Breast epithelium (tissue), 4 donors: ENCODE measurements around the gene CFDP1. TPM values are rescaled to one million over a fixed set of nuclear protein-coding genes. Genes with fewer than 3 reads are reported as not detected.

Source experiments
- DNase-seq, 2 donors: peaks; one replicate each; pipeline ENCODE4 v3.0.0-alpha.2; 2019; ENCODE audit warnings: low spot score in 2 of 2
- H3K27ac ChIP-seq, 2 donors: fragments of 200-600 bp; sonication (generic) in 1 of 2; one replicate each; pipeline ENCODE4 v1.5.1; 2016 to 2019; ENCODE audit warnings: mild to moderate bottlenecking in 1 of 2
- H3K27me3 ChIP-seq, 2 donors: fragments of 200-600 bp; sonication (generic) in 1 of 2; one replicate each; pipeline versions ENCODE4 v1.5.1 to v1.6.0; 2017 to 2019; ENCODE audit warnings: control low read depth in 1 of 2, mild to moderate bottlenecking in 1 of 2
- H3K36me3 ChIP-seq: fragments of 200-600 bp; one replicate; pipeline ENCODE4 v1.5.1; 2019
- H3K4me1 ChIP-seq, 2 donors: fragments of 200-600 bp; sonication (generic); one replicate each; pipeline ENCODE4 v1.5.1; 2016 to 2019; ENCODE audit warnings: control low read depth in 1 of 2
- H3K4me3 ChIP-seq, 3 donors: fragments of 200-600 bp; sonication (generic); 1 replicate in 2 of 3; 2 replicates in 1 of 3; pipeline ENCODE4 v1.5.1; 2016 to 2019; ENCODE audit warnings: mild to moderate bottlenecking in 3 of 3, moderate library complexity in 2 of 3
- H3K9me3 ChIP-seq, 2 donors: fragments of 200-600 bp; sonication (generic) in 1 of 2; one replicate each; pipeline ENCODE4 v1.5.1; 2016 to 2019; ENCODE audit warnings: control low read depth in 1 of 2
- POLR2A ChIP-seq: fragments of 450-650 bp; IDR thresholded peaks from one replicate; pipeline ENCODE4 v1.6.1; 2016; ENCODE audit warnings: antibody characterized with exemption, mild to moderate bottlenecking, moderate library complexity
- POLR2AphosphoS5 ChIP-seq, 3 donors: sonication (generic); formaldehyde crosslinking; IDR thresholded peaks; one replicate each; pipeline ENCODE4 v1.6.1; 2017; ENCODE audit warnings: antibody characterized with exemption in 3 of 3
- intact Hi-C: fragments of 100-400 bp; cut with DNase I; formaldehyde crosslinking; loops from one replicate; pipeline ENCODE4 v1.15.1; 2023; ENCODE audit warnings: low total_unique reads
- total RNA-seq, 3 donors: library from RNA; depleted of rRNA; stranded (reverse); fragments of >200 nt; gene quantifications; one replicate each; pipeline ENCODE4 v1.1.0, GENCODE V29; 2016
- TF ChIP-seq, protein P1 (sequence below), 3 donors: fragments of 450-650 bp; IDR thresholded peaks; one replicate each; pipeline ENCODE4 v1.5.1; 2016 to 2017; ENCODE audit warnings: antibody characterized with exemption in 3 of 3, mild to moderate bottlenecking in 3 of 3, moderate library complexity in 3 of 3

Gene CFDP1
- total RNA-seq, 3 donors from 2014 or later, result 55.5 to 81.9 (median 80.9) TPM

DNA sequence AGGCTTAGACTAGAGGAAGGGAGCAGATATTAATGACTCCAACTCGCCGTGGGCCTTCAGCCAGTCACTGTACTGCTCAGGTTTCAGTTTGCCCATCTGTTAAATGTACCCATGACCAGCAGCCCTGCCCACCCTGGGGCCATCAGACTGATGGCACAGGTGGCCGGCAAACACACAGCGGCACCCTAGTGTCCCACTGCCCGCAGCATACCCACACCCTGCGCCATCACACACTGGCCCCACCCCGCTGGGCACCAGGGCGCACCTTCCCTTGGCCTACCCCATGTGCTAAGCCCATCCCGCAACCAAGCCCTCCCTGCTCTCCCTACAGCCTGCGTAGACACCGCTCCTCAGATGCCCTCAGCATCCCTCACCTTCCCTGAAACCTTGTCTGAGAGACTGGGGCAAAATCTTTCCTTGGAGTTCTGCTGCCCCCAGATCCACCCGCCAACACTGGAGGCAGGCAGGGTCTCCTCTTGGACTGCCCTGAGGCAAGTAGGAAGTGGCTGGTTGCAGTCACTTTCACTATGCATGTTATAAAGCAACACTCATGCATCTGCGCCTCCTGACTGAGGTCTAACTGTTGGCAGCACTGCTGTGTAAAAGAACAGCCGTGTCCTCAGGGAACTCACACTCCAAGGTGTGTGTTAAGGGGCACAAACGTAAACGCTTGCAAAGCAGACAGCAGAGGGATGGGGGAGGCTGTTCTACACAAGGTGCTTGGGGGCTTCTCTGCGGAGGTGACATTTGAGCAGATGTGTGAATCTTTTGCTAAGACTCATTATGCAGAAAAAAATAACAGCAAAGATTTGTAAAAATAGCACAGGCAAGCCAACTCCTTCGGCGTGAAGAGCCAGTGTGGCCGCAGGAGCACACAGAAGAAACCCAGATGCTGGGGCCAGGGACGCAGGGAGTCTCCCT lies 175.2 kb downstream of the CFDP1 start:
- H3K36me3 ChIP-seq, result no peaks in the 10 kb centered on the region
- peak overlapping the region; percentile 32 to 71 for H3K27ac ChIP-seq
- no peaks in the 10 kb centered on the region for H3K9me3 ChIP-seq
- intact Hi-C loops, result loop anchor here (10.0 kb wide), 1 partner anchor 127 kb away; no protein-coding TSS in a partner anchor
- no peaks in the 10 kb centered on the region for H3K27me3 ChIP-seq
- no peak for DNase-seq
- H3K4me1 ChIP-seq, result peaks cover 33 to 46% of the 10 kb centered on the region in 2 donors
- no peak overlapping the region for H3K4me3 ChIP-seq
- TF ChIP-seq, protein P1, sequence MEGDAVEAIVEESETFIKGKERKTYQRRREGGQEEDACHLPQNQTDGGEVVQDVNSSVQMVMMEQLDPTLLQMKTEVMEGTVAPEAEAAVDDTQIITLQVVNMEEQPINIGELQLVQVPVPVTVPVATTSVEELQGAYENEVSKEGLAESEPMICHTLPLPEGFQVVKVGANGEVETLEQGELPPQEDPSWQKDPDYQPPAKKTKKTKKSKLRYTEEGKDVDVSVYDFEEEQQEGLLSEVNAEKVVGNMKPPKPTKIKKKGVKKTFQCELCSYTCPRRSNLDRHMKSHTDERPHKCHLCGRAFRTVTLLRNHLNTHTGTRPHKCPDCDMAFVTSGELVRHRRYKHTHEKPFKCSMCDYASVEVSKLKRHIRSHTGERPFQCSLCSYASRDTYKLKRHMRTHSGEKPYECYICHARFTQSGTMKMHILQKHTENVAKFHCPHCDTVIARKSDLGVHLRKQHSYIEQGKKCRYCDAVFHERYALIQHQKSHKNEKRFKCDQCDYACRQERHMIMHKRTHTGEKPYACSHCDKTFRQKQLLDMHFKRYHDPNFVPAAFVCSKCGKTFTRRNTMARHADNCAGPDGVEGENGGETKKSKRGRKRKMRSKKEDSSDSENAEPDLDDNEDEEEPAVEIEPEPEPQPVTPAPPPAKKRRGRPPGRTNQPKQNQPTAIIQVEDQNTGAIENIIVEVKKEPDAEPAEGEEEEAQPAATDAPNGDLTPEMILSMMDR (IDR thresholded peaks at IDR 0.05), result no peak
- TF ChIP-seq POLR2A (no peak), POLR2AphosphoS5 (IDR thresholded peaks at IDR 0.05) (no peak)

DNA sequence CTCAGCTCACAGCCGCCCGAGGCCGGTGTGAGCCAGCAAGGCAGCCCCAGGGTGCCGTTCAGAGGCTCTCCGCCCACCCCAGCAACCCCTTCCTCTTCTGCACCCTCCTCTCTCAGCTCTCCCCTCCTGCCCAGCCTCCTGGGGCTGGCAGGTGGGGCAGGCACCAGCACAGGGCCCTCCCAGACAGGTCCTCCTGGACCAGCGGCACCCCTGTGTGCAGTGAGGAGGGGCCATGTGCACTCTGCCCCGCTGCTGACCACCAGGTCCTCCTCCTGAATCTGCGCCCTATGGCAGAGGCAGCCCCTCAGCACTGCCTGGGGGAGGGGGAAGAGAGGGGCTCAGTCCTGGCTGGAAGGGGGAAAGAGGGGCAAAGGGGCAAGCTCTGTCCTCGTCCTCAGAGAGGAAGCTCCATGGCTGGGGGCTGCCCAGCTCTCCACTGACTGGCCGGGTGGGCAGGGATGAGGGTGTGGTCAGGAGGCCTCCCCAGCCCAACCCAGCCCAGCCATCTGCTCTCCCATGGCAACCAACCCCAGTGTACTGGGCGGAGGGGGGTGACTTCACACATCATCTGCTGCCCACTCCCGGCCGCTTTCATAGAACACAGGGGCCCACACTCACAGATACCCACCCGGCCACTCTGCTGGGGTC lies 176.5 kb downstream of the CFDP1 start:
- intact Hi-C loops, result loop anchor here (10.0 kb wide), 1 partner anchor 128 kb away; no protein-coding TSS in a partner anchor
- peaks cover 39 to 59% of the 10 kb centered on the region in 2 donors for H3K4me1 ChIP-seq
- H3K36me3 ChIP-seq, result no peaks in the 10 kb centered on the region
- no peaks in the 10 kb centered on the region for H3K27me3 ChIP-seq
- peak overlapping the region in 1 of 3 donors; percentile 45 for H3K4me3 ChIP-seq
- H3K9me3 ChIP-seq, result no peaks in the 10 kb centered on the region
- DNase-seq, result no peak
- no peak for TF ChIP-seq POLR2A
- TF ChIP-seq, protein P1 (IDR thresholded peaks at IDR 0.05), result no peak
- no peak for TF ChIP-seq POLR2AphosphoS5 (IDR thresholded peaks at IDR 0.05)
- H3K27ac ChIP-seq, result peak overlapping the region; percentile 71 to 93

DNA sequence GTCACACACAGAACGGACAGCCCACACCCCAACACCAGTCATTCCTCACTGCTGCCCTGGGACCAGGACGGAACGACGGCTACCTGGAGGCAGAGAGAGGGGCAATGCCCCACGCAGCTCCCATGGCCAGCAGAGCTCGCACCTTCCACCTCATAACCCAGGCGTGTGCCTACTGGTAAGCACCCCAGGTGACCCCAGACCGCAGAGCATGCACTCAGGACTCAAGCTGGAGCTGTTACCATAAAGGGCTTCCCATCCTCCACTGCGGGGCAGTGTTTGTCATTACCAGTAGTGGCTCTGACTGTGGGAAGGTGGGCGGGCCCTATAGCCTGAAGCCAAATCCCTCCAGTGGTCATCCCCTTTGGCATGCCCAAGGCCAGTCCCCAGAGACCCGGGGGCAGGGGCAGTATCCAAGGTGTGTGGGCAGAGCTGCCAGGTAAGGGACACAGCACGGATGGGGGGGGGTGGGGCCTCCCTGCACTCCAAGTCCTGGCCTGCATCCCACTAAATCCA lies 177.2 kb downstream of the CFDP1 start:
- H3K4me3 ChIP-seq, result peak overlapping the region in 1 of 3 donors; percentile 45
- intact Hi-C loops, result loop anchor here (10.0 kb wide), 1 partner anchor 129 kb away; no protein-coding TSS in a partner anchor
- peak overlapping the region; percentile 71 to 93 for H3K27ac ChIP-seq
- no peak for DNase-seq
- H3K9me3 ChIP-seq, result no peaks in the 10 kb centered on the region
- H3K4me1 ChIP-seq, result peaks cover 40 to 60% of the 10 kb centered on the region in 2 donors
- no peaks in the 10 kb centered on the region for H3K27me3 ChIP-seq
- H3K36me3 ChIP-seq, result no peaks in the 10 kb centered on the region
- TF ChIP-seq, protein P1 (IDR thresholded peaks at IDR 0.05), result no peak
- TF ChIP-seq POLR2AphosphoS5 (IDR thresholded peaks at IDR 0.05) (no peak), POLR2A (no peak)

DNA sequence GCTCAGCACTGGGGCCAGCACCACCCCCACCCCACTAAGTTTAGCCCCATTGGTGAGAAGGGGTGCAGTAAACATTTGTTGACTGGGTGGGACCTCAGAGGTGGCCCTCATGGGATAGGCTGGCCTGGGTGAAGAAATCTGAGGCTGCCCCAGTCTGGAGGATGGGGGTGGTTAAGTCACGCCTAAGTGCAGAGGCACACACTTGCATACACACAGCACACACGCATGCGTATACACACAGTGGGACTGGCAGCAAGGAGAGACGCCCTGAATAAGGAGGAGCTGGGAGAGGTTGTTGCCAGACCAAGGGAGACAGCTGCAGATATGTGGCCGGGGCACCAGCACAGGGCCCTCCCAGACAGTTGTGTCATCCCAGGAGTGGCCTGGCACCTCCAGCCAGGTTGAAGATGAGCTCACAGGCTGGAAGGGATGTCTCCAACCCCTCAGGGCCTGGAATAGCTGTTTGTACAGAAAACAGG lies 178.9 kb downstream of the CFDP1 start:
- H3K4me3 ChIP-seq, result peak overlapping the region in 1 of 3 donors; percentile 20
- TF ChIP-seq POLR2AphosphoS5 (IDR thresholded peaks at IDR 0.05), result no peak
- TF ChIP-seq POLR2A, result no peak
- peaks cover 48 to 60% of the 10 kb centered on the region in 2 donors for H3K4me1 ChIP-seq
- H3K36me3 ChIP-seq, result no peaks in the 10 kb centered on the region
- no peaks in the 10 kb centered on the region for H3K9me3 ChIP-seq
- H3K27me3 ChIP-seq, result no peaks in the 10 kb centered on the region
- peak overlapping the region; percentile 71 to 93 for H3K27ac ChIP-seq
- DNase-seq, result peak in 1 of 2 donors; percentile 68
- intact Hi-C loops, result loop anchor here (10.0 kb wide), 1 partner anchor 130 kb away; no protein-coding TSS in a partner anchor
